SK-N-MC (cell line): Measurements from ENCODE around the gene FUT8.

ENCODE experiments used
- EZH2 ChIP-seq: fragments of 200-600 bp; sonication (generic); IDR thresholded peaks from one replicate; pipeline ENCODE4 v1.6.1; 2017; ENCODE audit warnings: antibody characterized with exemption
- FOXP2 ChIP-seq: optimal IDR thresholded peaks from 2 replicates; pipeline ENCODE3; 2011; ENCODE audit warnings: mild to moderate bottlenecking, moderate library complexity; ENCODE audit not compliant: insufficient read depth; ENCODE audit errors: extremely low read length, control extremely low read depth
- POLR2AphosphoS5 ChIP-seq: IDR thresholded peaks from 2 replicates; pipeline ENCODE4 v1.6.1; 2012; ENCODE audit warnings: mild to moderate bottlenecking, low read depth, low read length, borderline replicate concordance

DNA sequence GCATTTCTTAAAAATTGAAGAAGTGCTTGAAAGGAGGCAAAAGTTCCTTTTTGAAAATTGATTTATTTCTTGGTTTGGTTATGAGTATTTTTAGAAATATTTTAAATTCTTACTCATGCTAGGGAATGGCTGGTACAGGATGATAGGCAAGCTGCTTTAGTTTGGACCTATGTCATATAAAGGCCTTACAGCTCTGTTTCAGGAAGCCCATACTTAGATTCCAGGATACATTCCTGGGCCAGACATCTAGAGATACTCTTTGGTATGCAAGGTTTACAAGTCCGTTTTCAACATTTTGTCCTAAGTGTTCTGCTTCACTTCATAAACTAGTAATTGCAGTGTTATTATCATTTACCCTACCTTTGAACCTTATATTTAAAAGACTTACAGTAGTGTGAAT, 186.8 kb downstream of the FUT8 start:
- TF ChIP-seq EZH2 (no peak), POLR2AphosphoS5 (no peak), FOXP2 (no peak)
